RKO (cell line): ENCODE measurements around the gene AP1S1.

Experiments used
- DNase-seq: peaks from one replicate; pipeline ENCODE4 v3.0.0-alpha.2; 2016; ENCODE audit warnings: low spot score

The AP1S1 gene

GRCh38 chr7:101125989-101126650 is 28.2 kb upstream of the AP1S1 start:
- peak; percentile 92 for DNase-seq

- DNase-seq = peak; percentile 100
These were observed 27.4 kb upstream of the AP1S1 start, which contains the start of gene SERPINE1 for GRCh38 chr7:101126651-101127459. SERPINE1 (plus strand) TSS chr7:101127104; CDS start chr7:101128394, 1,290 bp downstream.

GRCh38 chr7:101127460-101128039 is 26.7 kb upstream of the AP1S1 start:
- DNase-seq = no peak

GRCh38 chr7:101128040-101128834 is 26.0 kb upstream of the AP1S1 start:
- DNase-seq = peak; percentile 77

GRCh38 chr7:101129603-101130117 is 24.6 kb upstream of the AP1S1 start:
- DNase-seq = peak; percentile 79

- DNase-seq = peak; percentile 60
These were observed 21.4 kb upstream of the AP1S1 start for GRCh38 chr7:101132626-101133600.

- DNase-seq = peak; percentile 57
These were observed 20.5 kb upstream of the AP1S1 start for GRCh38 chr7:101133621-101134398.

GRCh38 chr7:101134399-101134980 is 19.8 kb upstream of the AP1S1 start:
- peak; percentile 60 for DNase-seq

GRCh38 chr7:101137651-101138212 is 16.5 kb upstream of the AP1S1 start:
- DNase-seq = no peak

GRCh38 chr7:101138213-101138870 is 15.9 kb upstream of the AP1S1 start:
- DNase-seq = peak; percentile 99

- DNase-seq = no peak
These were observed 14.0 kb upstream of the AP1S1 start for GRCh38 chr7:101140339-101140699.

GRCh38 chr7:101140746-101141382 is 13.4 kb upstream of the AP1S1 start:
- no peak for DNase-seq

GRCh38 chr7:101151908-101152651 is 2.2 kb upstream of the AP1S1 start:
- no peak for DNase-seq

- DNase-seq = no peak
These were observed 422 bp downstream of the AP1S1 start for GRCh38 chr7:101154693-101155102.

GRCh38 chr7:101155303-101155702 is 1.0 kb downstream of the AP1S1 start:
- DNase-seq = no peak

- DNase-seq = peak; percentile 51
These were observed 2.0 kb downstream of the AP1S1 start for GRCh38 chr7:101156277-101156676.

GRCh38 chr7:101156866-101157589 is 2.8 kb downstream of the AP1S1 start:
- no peak for DNase-seq
